HCT116 (cell line): Measurements from ENCODE around the gene SLC30A9.

ENCODE experiments used
- CEBPB ChIP-seq: IDR thresholded peaks from 2 replicates; pipeline ENCODE4 v1.6.1; 2012; ENCODE audit warnings: low read depth
- EGR1 ChIP-seq: IDR thresholded peaks from 2 replicates; pipeline ENCODE4 v1.6.1; 2012; ENCODE audit warnings: low read depth
- EZH2 ChIP-seq: fragments of 200-600 bp; sonication (generic); IDR thresholded peaks from 2 replicates; pipeline ENCODE4 v1.6.1; 2017; ENCODE audit warnings: antibody characterized with exemption, mixed run types
- EZH2phosphoT487 ChIP-seq: fragments of 200-600 bp; IDR thresholded peaks from 2 replicates; pipeline ENCODE4 v1.6.1; 2018; ENCODE audit warnings: antibody characterized with exemption, borderline replicate concordance
- POLR2A ChIP-seq: IDR thresholded peaks from 2 replicates; pipeline ENCODE4 v1.7.0; 2011; ENCODE audit warnings: borderline replicate concordance; ENCODE audit not compliant: insufficient read depth, insufficient read length; ENCODE audit errors: extremely low read depth
- POLR2AphosphoS5 ChIP-seq: IDR thresholded peaks from 2 replicates; pipeline ENCODE4 v1.6.1; 2011; ENCODE audit warnings: mild to moderate bottlenecking, low read depth, low read length, moderate library complexity
- SP1 ChIP-seq: IDR thresholded peaks from 2 replicates; pipeline ENCODE4 v1.6.1; 2012; ENCODE audit warnings: low read depth
- TCF7L2 ChIP-seq: IDR thresholded peaks from 2 replicates; pipeline ENCODE4 v1.7.0; 2011; ENCODE audit warnings: borderline replicate concordance, inconsistent platforms; ENCODE audit not compliant: insufficient read depth, insufficient read length; ENCODE audit errors: extremely low read depth
- YY1 ChIP-seq: IDR thresholded peaks from 2 replicates; pipeline ENCODE4 v1.6.1; 2011; ENCODE audit warnings: low read length, low read depth, moderate library complexity, mild to moderate bottlenecking; ENCODE audit not compliant: insufficient replicate concordance; ENCODE audit errors: extremely low read depth
- TF ChIP-seq, protein P1 (sequence below): IDR thresholded peaks from 2 replicates; pipeline ENCODE4 v1.6.1; 2012
- TF ChIP-seq, protein P2 (sequence below), 3 experiments: fragments of 200-600 bp in 1 of 3; sonication (generic) in 1 of 3; IDR thresholded peaks in 2 of 3; conservative IDR thresholded peaks in 1 of 3; 2 replicates each; pipeline ENCODE4 v1.5.1; 2012 to 2017; ENCODE audit warnings: low read depth in 2 of 3, low read length in 2 of 3, antibody characterized with exemption in 1 of 3, borderline replicate concordance in 1 of 3, control low read depth in 1 of 3, mild to moderate bottlenecking in 1 of 3, mixed read lengths in 1 of 3, mixed run types in 1 of 3, moderate library complexity in 1 of 3; ENCODE audit not compliant: insufficient read depth in 1 of 3

DNA sequence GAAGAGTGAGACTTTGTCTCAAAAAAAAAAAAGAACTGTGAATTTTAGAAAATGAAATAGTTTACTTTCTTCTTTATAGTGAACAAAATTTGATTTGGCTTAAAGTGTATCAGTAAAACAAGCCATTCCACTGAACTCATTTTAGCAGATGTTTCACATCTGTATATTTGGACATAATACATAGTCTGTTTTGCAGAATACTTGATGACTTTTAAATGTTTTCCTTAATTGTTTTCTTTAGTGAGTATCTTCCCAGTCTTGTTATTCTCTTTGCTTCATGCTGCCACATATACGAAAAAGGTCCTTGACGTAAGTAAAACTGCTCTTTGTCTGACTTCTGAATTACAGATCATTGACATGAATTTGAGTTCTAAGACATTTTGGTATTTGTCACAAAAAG lies 46.8 kb upstream of the SLC30A9 start:
- TF ChIP-seq POLR2A (no peak), CEBPB (no peak), TCF7L2 (no peak), EZH2 (no peak), EZH2phosphoT487 (no peak), POLR2AphosphoS5 (no peak), SP1 (no peak), YY1 (no peak), EGR1 (no peak)
- TF ChIP-seq, protein P1, sequence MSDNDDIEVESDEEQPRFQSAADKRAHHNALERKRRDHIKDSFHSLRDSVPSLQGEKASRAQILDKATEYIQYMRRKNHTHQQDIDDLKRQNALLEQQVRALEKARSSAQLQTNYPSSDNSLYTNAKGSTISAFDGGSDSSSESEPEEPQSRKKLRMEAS = no peak
- TF ChIP-seq, protein P2, sequence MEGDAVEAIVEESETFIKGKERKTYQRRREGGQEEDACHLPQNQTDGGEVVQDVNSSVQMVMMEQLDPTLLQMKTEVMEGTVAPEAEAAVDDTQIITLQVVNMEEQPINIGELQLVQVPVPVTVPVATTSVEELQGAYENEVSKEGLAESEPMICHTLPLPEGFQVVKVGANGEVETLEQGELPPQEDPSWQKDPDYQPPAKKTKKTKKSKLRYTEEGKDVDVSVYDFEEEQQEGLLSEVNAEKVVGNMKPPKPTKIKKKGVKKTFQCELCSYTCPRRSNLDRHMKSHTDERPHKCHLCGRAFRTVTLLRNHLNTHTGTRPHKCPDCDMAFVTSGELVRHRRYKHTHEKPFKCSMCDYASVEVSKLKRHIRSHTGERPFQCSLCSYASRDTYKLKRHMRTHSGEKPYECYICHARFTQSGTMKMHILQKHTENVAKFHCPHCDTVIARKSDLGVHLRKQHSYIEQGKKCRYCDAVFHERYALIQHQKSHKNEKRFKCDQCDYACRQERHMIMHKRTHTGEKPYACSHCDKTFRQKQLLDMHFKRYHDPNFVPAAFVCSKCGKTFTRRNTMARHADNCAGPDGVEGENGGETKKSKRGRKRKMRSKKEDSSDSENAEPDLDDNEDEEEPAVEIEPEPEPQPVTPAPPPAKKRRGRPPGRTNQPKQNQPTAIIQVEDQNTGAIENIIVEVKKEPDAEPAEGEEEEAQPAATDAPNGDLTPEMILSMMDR (IDR thresholded peaks at IDR 0.05 in 2 of 3, conservative IDR thresholded peaks at IDR 0.05 in 1 of 3; ENCODE audit: borderline replicate concordance in 1 of 3, insufficient read depth in 1 of 3, low read depth in 2 of 3, low read length in 2 of 3) = no peak
